Ovary (tissue), 3 donors: ENCODE data around the gene NRARP.

ENCODE experiments used
- CTCF ChIP-seq, 3 donors: fragments of 450-650 bp in 2 of 3; fragments of 200-600 bp in 1 of 3; IDR thresholded peaks; one replicate each; pipeline versions ENCODE4 v1.5.1 to v1.8.0; 2016 to 2022; ENCODE audit warnings: antibody characterized with exemption in 3 of 3, mild to moderate bottlenecking in 1 of 3
- EP300 ChIP-seq: sonication (generic); formaldehyde crosslinking; IDR thresholded peaks from one replicate; pipeline ENCODE4 v1.6.1; 2017; ENCODE audit warnings: antibody characterized with exemption
- donor health status: DM: no; HTN: no; CAD: no.

GRCh38 chr9:137275203-137275587, 26.9 kb downstream of the NRARP start:
- TF ChIP-seq EP300 (no peak), CTCF (IDR thresholded peaks at IDR 0.05) (no peak)
